NCI-H2107 treated with DMSO at 0.1 percent for 48 hours (cell line): ENCODE measurements around the gene DHODH.

ENCODE experiments used
- DNase-seq: peaks from one replicate; lab custom pipeline; 2025; ENCODE audit not compliant: unreplicated experiment; lab: John Stamatoyannopoulos, UW

Gene DHODH

GRCh38 chr16:72013389-72013788 lies 4.8 kb downstream of the DHODH start:
- DNase-seq = peak; percentile 13

DNA sequence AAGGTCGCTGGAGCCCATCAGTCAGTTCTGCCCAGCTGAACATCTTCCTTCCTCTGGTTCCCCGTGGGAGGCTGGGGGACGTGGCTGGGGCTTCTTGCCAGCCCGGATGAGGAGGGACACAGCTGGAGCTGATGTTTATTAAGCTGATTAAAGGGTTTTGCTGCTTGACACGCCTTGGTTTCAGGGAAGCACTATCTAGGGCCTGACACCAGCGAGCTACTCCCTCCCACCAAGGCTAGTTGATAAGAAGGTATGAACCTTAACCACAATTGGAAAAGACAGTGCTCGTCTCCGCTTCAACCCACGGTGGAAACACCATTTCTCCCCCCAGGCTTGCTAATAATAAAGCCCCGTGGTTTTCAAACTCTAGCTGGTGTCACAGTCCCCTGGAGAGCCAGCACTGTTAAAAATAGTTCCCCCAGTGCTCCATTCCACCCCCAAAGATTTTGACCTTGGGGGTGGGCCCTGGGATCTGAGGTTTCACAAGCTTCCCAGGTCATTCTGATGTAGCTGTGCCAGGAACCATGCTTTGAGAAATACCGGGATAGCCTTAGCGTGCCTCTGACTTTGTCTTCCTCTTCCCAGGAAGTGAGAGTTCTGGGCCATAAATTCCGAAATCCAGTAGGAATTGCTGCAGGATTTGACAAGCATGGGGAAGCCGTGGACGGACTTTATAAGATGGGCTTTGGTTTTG lies 5.5 kb downstream of the DHODH start:
- no peak for DNase-seq

GRCh38 chr16:72014675-72015074 lies 6.1 kb downstream of the DHODH start:
- no peak for DNase-seq

DNA sequence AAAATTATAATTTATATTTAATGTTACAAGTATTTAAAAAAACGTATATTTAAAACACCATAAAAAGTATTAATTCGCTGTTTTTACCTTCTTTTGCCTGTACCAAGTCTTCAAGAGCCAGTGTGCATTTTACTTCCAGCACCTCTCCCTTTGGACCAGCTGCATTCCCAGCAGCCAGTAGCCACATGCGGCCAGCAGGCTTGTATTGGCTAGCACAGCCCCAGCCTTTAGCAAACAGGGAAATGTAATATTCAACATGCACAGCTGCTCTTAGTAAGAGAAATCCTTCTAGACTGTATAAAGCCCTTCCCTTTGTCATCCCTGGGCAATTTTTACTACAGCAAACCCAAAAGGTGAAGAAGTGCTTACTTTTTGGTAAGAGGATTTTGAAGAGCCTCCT lies 6.6 kb downstream of the DHODH start:
- no peak for DNase-seq

DNA sequence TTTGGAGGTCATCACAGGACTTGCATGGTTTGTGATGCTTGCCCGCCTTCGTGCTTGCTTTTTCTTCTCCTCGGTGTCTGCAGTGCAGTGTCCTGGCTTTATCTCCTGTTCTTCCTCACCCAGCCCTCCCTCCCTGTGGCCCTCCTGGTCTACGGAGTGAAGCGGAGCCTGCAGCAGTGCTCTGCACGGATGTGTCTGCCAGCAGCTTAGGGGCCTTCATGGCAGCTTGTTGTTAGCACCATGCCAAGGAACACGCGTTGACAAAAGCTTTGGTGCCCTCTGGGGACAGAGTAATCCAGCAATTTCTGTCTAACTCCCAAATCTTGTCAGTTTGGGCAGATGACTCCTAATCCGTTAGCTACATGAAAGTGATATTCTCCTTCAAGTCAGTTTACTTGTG lies 9.9 kb downstream of the DHODH start:
- no peak for DNase-seq

GRCh38 chr16:72021043-72021442 lies 12.5 kb downstream of the DHODH start:
- DNase-seq = no peak

DNA sequence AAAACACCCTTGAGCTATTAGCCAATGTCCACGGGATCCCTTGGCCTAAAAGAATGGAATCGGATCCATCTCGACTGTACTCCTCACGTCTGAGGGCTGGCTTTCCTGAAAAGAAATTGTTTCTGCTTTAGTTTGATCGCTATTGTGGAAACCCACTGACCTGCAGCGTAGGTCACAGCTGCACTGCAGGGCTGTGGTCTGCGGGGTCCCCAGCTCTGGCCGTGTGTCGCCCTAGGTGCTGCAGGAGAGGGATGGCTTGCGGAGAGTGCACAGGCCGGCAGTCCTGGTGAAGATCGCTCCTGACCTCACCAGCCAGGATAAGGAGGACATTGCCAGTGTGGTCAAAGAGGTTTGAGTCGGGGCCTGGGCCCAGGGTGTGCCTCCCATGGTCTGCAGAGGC lies 13.6 kb downstream of the DHODH start:
- no peak for DNase-seq

DNA sequence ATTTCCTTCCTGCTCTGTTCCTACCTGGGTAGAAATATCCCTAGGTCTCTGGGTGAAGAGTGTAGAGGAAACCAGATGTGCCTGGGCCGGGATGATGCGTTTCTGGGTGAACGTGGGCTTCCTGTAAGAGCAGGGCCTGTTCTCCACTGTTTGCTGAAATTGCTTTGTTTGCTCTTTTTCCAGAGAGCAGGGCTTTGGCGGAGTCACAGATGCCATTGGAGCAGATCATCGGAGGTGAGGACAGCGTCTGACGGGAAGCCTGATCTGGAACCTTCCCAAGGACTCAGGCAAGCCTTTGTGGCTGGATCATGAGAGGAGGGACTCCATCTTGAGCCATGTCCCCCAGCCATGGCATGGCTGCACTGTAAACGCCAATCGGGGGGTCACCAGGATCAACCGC lies 15.4 kb downstream of the DHODH start:
- DNase-seq = no peak

- no peak for DNase-seq
These were observed 16.4 kb downstream of the DHODH start for GRCh38 chr16:72024862-72025382.

- no peak for DNase-seq
These were observed 17.0 kb downstream of the DHODH start for GRCh38 chr16:72025404-72026114.

DNA sequence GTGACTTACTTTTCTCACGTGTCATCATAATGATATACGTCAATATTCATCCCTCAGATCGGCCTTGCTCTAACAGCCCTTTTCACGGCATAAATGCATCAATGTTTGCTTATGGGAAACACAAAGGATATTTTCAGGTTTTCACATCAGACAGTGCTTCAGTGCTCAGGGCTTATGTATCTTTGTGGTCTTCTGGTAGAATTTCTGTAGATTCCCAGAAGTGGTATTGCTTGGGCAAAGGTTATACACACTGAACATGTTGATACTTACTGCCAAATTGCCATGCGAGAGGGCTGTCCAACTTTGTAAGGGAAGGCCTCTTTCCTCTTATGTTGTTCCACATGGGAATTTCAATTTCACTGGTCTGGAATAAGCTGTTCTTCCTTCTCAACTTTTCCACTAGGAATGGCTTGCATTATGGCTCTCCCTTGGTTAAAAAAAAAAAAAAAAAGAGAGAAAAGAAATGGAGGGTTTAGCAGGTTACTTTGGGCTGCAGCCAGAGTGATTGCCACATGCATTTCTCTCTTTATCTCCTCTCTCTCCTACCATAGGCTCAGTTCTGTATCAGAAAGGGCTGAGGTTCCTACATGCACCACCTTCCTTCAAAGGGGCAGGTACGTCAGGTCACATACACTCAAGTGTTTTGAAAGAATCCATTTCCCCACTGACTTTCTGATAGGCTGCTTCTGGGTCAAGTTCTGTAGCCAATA lies 19.3 kb downstream of the DHODH start:
- DNase-seq = no peak

DNA sequence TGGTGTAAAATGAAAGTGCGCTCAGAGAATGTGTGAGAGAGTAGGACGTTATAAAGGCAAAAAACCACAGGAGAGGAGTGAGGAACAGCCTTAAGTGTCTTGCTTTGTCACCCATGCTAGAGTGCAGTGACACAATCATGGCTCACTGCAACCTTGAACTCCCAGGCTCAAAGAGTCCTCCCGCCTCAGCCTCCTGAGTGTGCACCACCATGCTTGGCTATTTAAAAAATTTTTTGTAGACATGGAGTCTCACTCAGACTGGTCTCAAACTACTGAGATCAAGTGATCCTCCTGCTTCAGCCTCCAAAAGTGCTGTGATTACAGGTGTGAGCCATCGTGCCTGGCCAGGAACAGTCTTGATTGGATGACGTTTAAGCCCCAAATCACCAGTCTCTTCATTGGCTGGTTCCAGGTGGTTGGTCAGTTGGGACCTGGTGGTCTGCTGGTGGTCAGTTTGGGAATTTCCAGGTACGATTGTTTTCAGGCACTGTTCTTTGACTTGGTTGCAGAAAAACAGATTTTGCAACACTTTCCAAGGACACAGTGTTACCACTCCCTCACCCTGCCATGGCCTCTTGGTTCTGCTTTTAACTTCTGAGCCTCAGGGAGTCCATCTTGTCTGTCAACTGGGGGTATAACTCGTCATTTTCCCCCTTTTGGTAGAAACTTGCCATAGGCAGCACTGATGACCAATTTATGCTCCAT lies 21.2 kb downstream of the DHODH start:
- no peak for DNase-seq

DNA sequence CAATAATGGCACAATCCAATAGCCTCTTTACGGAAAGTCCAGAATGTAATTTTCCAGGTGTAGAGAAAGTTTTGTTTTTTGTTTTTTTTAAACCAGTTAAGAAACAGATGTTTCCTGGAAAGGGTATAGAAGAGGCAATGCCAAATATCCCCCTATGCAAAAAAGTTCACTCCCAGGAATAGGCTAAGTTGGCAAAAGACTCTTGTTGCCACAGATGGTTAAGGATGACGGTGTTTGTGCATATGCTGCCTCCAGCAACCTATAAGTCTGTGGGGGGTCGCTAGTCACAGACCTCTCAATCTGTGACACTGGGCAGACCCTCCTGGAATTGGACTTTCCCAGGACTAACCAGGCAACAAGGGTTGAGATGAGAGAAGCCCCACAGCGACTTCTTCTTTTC lies 24.9 kb downstream of the DHODH start:
- no peak for DNase-seq

DNA sequence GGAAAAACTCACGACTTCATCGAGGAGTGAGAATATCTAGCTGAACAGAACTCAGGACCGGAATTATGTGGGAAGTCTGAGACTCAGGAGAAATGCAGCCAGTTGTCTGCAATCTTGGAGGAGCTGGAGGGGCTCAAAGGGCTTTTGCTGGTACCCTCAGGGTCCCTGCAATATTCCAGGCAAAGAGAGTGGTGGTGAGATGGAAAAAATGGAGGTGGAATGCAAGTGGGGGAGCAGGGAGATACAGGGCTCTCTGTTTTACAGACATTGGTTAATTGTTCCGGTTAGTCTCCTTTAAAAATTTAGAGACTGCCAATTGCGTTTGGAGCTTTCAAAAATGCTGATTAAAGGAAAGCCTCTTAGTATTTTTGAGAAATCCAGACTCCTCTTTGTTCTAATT lies 27.6 kb downstream of the DHODH start:
- DNase-seq = no peak

DNA sequence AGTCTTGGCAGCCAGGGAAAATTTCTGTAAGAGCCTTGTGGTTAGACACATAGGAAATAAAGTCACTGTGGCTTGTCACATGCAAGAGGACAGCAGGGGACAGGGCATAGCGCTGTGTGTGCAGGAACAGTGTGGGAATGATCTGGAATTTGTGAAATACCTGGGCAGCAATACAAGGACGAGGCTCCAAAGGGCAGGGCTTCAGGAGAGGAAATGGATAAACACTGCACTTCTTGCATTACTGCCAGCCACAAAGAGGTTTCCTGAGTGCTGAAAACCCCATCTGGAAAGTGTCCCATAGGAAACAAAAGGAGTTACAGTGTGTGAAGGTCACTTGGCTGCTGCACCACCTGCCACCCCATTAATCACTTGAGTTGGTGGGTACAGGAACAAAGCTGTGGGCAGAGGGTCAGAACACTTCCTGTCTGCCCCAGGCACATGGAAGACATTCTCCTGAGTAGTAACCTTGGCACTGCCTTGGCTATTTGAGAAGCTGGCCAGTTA lies 33.7 kb downstream of the DHODH start:
- peak; percentile 28 for DNase-seq

GRCh38 chr16:72043058-72043457 lies 34.5 kb downstream of the DHODH start:
- no peak for DNase-seq

DNA sequence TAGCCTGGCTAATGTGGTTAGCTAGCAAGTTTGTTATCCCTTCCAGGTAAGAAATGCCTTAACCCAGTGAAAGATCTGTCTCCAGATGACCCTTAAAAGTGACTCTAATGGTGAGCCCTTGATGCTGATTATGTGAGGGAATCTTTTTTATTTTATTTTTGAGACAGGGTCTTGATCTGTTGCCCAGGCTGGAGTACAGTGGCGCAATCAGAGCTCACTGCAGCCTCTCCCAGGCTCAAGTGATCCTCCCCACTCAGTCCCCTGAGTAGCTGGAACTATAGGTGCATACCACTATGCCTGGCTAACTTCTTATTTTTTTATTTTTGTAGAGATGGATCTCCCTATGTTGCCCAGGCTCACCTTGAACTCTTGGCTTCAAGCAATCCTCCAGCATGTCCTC lies 35.0 kb downstream of the DHODH start:
- DNase-seq = no peak

DNA sequence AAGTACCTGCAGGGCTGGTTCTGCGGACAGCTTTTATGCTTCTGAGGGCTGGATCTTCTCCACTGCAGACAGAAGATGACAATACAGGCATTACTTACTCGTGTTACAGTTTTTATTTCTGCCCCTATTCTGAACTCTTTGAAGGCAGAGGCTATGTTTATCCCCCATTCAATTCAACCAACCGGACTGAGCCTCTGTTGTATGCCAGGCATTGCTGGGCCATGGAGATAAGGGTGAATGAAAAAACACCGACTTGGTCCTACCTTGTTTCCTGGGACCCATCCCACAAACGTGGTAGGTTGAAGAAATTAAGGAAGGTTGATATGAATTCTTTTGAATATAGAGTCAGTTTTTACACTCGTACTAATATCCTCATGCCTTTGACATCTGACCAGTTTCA lies 35.8 kb downstream of the DHODH start:
- no peak for DNase-seq

- no peak for DNase-seq
These were observed 36.3 kb downstream of the DHODH start for GRCh38 chr16:72044825-72045359.

DNA sequence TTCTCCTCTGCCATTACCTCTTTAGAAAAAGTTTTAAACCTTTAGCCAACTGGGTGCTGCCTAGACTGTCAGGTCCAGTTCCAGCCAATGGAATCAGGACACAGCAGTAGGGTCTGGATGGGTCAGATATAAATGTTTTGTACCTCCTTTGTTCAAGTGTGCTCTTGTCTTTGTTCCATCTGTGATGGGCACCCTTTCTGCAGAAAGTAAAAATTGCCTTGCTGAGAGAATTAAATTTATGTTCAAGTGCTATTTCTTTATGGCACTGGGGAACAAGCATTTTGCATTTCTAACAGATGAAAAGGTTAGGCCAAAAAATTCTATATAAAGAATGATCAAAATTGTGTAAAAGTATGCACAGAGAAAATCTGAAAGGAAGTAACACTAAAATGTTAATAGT lies 40.6 kb downstream of the DHODH start:
- DNase-seq = no peak
